PC-9 (cell line): ENCODE measurements around the gene DMRTA1. TPM values are rescaled to one million over a fixed set of nuclear protein-coding genes. Genes with fewer than 3 reads are reported as not detected.
A peak's percentile ranks its signal among the peaks of the same experiment; 100 is the strongest.

ENCODE experiments used
- BruUV-seq: library from RNA; stranded (reverse); fragments of 400-500 nt; replicated peaks from 2 replicates; lab custom pipeline; 2021; lab: Mats Ljungman, UMichigan
- CTCF ChIA-PET: fragments of 300-600 bp; sonication (Branson Sonifier 250); formaldehyde crosslinking; loops from one replicate; lab custom pipeline; 2022; ENCODE audit warnings: antibody characterized with exemption; lab: Charles Lee
- POLR2A ChIA-PET: fragments of 300-600 bp; sonication (Branson Sonifier 250); formaldehyde crosslinking; loops from one replicate; lab custom pipeline; 2022; ENCODE audit warnings: antibody characterized with exemption; ENCODE audit not compliant: unreplicated experiment; lab: Charles Lee
- DNase-seq, 2 experiments: peaks; one replicate each; pipeline versions ENCODE4 v3.0.0 to v3.0.0-alpha.2; 2015 to 2022; ENCODE audit warnings: mixed read lengths in 1 of 2
- H2AFZ ChIP-seq: fragments of 200-600 bp; sonication (generic); 2 replicates; pipeline ENCODE4 v1.8.1; 2017; ENCODE audit warnings: antibody characterized with exemption
- H3F3A ChIP-seq: fragments of 200-600 bp; sonication (generic); 2 replicates; pipeline ENCODE4 v1.8.1; 2017; ENCODE audit warnings: antibody characterized with exemption, mild to moderate bottlenecking, low read depth; ENCODE audit not compliant: insufficient read depth
- H3K27ac ChIP-seq: fragments of 200-600 bp; sonication (generic); 2 replicates; pipeline ENCODE4 v1.6.1; 2016; ENCODE audit warnings: mixed run types
- H3K27me3 ChIP-seq: fragments of 200-600 bp; sonication (generic); 2 replicates; pipeline ENCODE4 v1.6.1; 2016; ENCODE audit warnings: low read depth, mixed run types; ENCODE audit not compliant: insufficient read depth
- H3K36me3 ChIP-seq: fragments of 200-600 bp; sonication (generic); 2 replicates; pipeline ENCODE4 v1.6.1; 2016; ENCODE audit warnings: low read depth, mixed run types
- H3K4me1 ChIP-seq: fragments of 200-600 bp; sonication (generic); replicated peaks from 2 replicates; pipeline ENCODE4 v1.6.1; 2016; ENCODE audit warnings: mixed run types; ENCODE audit not compliant: insufficient read depth
- H3K4me2 ChIP-seq: fragments of 200-600 bp; sonication (generic); 2 replicates; pipeline ENCODE4 v1.6.1; 2017; ENCODE audit warnings: mixed run types
- H3K4me3 ChIP-seq: fragments of 200-600 bp; sonication (generic); 2 replicates; pipeline ENCODE4 v1.6.1; 2016; ENCODE audit warnings: mixed run types
- H3K79me2 ChIP-seq: fragments of 200-600 bp; sonication (generic); 2 replicates; pipeline ENCODE4 v1.6.1; 2017; ENCODE audit warnings: low read depth, mixed run types
- H3K9me2 ChIP-seq: fragments of 200-600 bp; sonication (generic); 2 replicates; pipeline ENCODE4 v1.8.1; 2017; ENCODE audit warnings: mild to moderate bottlenecking; ENCODE audit not compliant: insufficient read depth
- H3K9me3 ChIP-seq: fragments of 200-600 bp; sonication (generic); 2 replicates; pipeline ENCODE4 v1.8.1; 2016; ENCODE audit warnings: low read depth; ENCODE audit not compliant: insufficient read depth
- H4K20me1 ChIP-seq: fragments of 200-600 bp; sonication (generic); 2 replicates; pipeline ENCODE4 v1.8.1; 2017; ENCODE audit not compliant: insufficient read depth
- EZH2 ChIP-seq: fragments of 200-600 bp; sonication (generic); IDR thresholded peaks from 2 replicates; pipeline ENCODE4 v1.8.0; 2017; ENCODE audit warnings: antibody characterized with exemption, low read depth
- intact Hi-C: fragments of 100-400 bp; cut with micrococcal nuclease; formaldehyde crosslinking; loops from one replicate; pipeline ENCODE4 v1.10.0; 2022; ENCODE audit not compliant: unreplicated experiment
- total RNA-seq: library from RNA; stranded (reverse); gene quantifications from 2 replicates; pipeline ENCODE4 v1.2.3, GENCODE V29; 2021
- TF ChIP-seq, protein P1 (sequence below): fragments of 200-600 bp; sonication (generic); conservative IDR thresholded peaks from 2 replicates; pipeline ENCODE4 v1.6.1; 2017; ENCODE audit warnings: mixed run types, antibody characterized with exemption, mild to moderate bottlenecking, moderate library complexity

DMRTA1 gene
- total RNA-seq, 1 experiment from 2014 or later: 1.1 TPM

DNA sequence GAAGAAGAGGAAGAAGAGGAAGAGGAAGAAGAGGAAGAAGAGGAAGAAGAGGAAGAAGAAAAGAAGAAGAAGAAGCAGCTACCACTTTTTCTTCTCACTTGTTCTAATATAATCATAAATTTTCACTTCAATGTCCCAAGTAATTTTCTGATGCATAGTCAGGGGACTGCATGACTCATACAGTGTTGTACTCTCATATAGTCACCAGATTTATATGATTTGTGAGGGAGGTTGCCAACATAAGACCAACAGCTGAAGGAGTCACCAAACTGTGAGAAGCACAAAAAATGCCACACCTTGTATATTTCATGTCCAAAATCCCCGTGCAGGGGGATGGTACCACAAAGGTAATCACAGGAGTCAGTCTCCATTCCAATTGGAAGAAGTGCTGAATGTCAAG lies 32.7 kb upstream of the DMRTA1 start:
- Histone ChIP-seq H3K4me2 (no peak overlapping the region), H3K9me3 (no peaks in the 10 kb centered on the region), H3K4me3 (no peak overlapping the region), H3K4me1 (peaks cover 12% of the 10 kb centered on the region; the same call in 1 of the 2 replicates), H3K79me2 (no peaks in the 10 kb centered on the region), H3K27ac (no peak overlapping the region), H3K9me2 (no peaks in the 10 kb centered on the region), H3F3A (no peaks in the 10 kb centered on the region), H2AFZ (no peak overlapping the region), H4K20me1 (no peaks in the 10 kb centered on the region), H3K27me3 (no peaks in the 10 kb centered on the region), H3K36me3 (no peaks in the 10 kb centered on the region)
- TF ChIP-seq, protein P1, sequence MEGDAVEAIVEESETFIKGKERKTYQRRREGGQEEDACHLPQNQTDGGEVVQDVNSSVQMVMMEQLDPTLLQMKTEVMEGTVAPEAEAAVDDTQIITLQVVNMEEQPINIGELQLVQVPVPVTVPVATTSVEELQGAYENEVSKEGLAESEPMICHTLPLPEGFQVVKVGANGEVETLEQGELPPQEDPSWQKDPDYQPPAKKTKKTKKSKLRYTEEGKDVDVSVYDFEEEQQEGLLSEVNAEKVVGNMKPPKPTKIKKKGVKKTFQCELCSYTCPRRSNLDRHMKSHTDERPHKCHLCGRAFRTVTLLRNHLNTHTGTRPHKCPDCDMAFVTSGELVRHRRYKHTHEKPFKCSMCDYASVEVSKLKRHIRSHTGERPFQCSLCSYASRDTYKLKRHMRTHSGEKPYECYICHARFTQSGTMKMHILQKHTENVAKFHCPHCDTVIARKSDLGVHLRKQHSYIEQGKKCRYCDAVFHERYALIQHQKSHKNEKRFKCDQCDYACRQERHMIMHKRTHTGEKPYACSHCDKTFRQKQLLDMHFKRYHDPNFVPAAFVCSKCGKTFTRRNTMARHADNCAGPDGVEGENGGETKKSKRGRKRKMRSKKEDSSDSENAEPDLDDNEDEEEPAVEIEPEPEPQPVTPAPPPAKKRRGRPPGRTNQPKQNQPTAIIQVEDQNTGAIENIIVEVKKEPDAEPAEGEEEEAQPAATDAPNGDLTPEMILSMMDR: no peak
- no peak for TF ChIP-seq EZH2
- BruUV-seq: no TSS peak
- ChIA-PET CTCF (no interaction called here), POLR2A (no interaction called here)
- intact Hi-C loops: no loop called here
- no peak for DNase-seq

DNA sequence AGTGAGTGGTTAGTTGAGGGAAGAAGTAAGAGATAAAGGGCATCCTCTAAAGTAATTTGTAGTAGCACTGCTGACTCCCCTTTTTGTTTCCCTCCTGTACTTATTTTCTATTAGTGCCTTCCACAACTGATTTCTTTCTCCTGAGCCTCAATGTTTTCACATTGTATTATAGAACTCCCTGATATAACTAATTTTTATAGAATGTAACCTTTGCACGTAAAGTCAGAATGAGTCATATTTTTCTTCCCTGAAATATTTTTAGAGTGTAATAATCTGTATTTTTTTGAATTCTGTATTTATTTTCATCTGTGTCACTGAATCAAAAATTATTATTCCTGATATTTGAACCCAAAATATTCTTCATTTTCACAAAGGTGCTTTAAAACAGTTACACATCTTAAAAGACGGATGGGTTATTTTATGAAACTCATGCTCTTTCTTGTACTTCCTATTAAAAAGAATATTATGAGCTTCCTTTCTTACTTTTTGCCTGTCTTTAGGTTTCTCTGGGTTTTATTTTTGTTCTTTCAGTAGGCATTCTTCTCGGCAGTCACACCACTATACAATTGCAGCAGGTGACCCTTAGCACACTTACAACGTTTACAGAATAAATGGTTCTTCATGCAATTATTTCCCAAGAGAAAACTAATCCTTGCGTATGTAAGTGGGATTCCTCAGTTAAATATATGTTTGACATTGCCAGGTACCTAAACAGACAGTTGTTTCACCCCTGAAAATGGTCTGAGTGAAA lies 30.5 kb upstream of the DMRTA1 start:
- H3K27me3 ChIP-seq: no peaks in the 10 kb centered on the region
- intact Hi-C loops: no loop called here
- no peaks in the 10 kb centered on the region for H3K9me2 ChIP-seq
- H3K27ac ChIP-seq: no peak overlapping the region
- H3K9me3 ChIP-seq: no peaks in the 10 kb centered on the region
- H3K79me2 ChIP-seq: no peaks in the 10 kb centered on the region
- no peak for DNase-seq
- BruUV-seq: no TSS peak
- no peak overlapping the region for H3K4me3 ChIP-seq
- peak overlapping the region; percentile 15; the same call in 1 of the 2 replicates for H3K4me2 ChIP-seq
- no peak overlapping the region for H2AFZ ChIP-seq
- POLR2A ChIA-PET: no interaction called here
- CTCF ChIA-PET: no interaction called here
- TF ChIP-seq EZH2: no peak
- TF ChIP-seq, protein P1: no peak
- H3K36me3 ChIP-seq: no peaks in the 10 kb centered on the region
- no peaks in the 10 kb centered on the region for H3F3A ChIP-seq
- no peaks in the 10 kb centered on the region for H4K20me1 ChIP-seq
- peaks cover 12% of the 10 kb centered on the region; the same call in 1 of the 2 replicates for H3K4me1 ChIP-seq

DNA sequence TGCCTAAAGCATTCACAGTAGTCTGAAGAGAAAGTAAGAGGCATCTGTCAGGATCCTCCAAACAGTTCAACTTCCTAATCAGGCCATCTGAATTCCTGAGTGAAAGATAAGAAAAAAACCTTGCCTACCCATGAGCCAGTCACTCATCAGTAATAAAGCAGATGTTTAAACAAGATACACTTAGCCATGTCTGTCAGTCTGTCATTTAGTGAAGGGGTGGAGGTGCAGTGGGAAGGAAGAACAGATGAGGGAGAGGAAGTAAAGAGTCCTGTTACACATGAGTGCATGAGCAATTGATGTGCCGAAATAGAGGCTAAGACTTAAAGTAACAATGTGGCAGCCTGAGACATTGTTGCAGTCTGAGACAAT lies 29.9 kb upstream of the DMRTA1 start:
- Histone ChIP-seq H3K9me3 (no peaks in the 10 kb centered on the region), H3K9me2 (no peaks in the 10 kb centered on the region), H4K20me1 (no peaks in the 10 kb centered on the region), H3K4me3 (no peak overlapping the region), H3F3A (no peaks in the 10 kb centered on the region), H3K4me2 (peak overlapping the region; percentile 15; the same call in 1 of the 2 replicates), H3K79me2 (no peaks in the 10 kb centered on the region), H2AFZ (no peak overlapping the region), H3K36me3 (no peaks in the 10 kb centered on the region), H3K27me3 (no peaks in the 10 kb centered on the region), H3K27ac (no peak overlapping the region), H3K4me1 (peaks cover 12% of the 10 kb centered on the region; the same call in 1 of the 2 replicates)
- TF ChIP-seq, protein P1: no peak
- no peak for TF ChIP-seq EZH2
- CTCF ChIA-PET: no interaction called here
- intact Hi-C loops: no loop called here
- POLR2A ChIA-PET: no interaction called here
- peak in 1 of 2 experiments; percentile 3 for DNase-seq
- no TSS peak for BruUV-seq
